22Rv1 (cell line): Measurements from ENCODE around the gene CT83.
A peak's percentile ranks its signal among the peaks of the same experiment; 100 is the strongest.

Source experiments
- H3K27ac ChIP-seq: fragments of 450-650 bp; 2 replicates; pipeline ENCODE4 v1.5.1; 2017
- ZFX ChIP-seq: fragments of 450-650 bp; IDR thresholded peaks from 2 replicates; pipeline ENCODE4 v1.6.1; 2017; ENCODE audit warnings: antibody characterized with exemption, borderline replicate concordance
- TF ChIP-seq, protein P1 (sequence below): fragments of 450-650 bp; IDR thresholded peaks from 2 replicates; pipeline ENCODE4 v1.5.1; 2017; ENCODE audit warnings: mild to moderate bottlenecking

CT83 gene, protein sequence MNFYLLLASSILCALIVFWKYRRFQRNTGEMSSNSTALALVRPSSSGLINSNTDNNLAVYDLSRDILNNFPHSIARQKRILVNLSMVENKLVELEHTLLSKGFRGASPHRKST

DNA sequence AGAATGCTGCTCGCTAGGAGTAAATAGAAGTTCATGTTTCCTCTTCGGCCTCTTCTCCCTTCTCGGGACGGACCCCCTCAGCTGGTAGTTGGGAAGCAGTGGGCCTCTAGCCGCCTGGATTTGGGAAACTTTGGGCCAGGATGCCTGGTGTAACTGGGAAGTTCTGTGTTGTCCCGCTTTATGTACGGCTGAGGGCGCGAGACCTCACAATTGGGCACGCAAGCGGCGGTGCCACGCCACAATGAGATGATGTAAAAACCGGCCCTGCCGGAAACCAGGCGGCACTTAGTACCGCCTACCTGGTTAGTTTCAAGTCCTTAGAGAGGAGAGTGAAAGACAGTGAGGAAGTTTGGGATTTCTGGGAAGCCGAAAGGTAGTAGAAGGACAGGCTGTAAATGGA, at the start of gene CT83:
Gene CT83, minus strand, starts transcription at position 155 of the 400 bp plus-strand sequence. Its CDS starts 120 bp downstream, at position 35.
- no peak within 1 kb of the TSS for H3K27ac ChIP-seq
- no peak for TF ChIP-seq ZFX
- TF ChIP-seq, protein P1, sequence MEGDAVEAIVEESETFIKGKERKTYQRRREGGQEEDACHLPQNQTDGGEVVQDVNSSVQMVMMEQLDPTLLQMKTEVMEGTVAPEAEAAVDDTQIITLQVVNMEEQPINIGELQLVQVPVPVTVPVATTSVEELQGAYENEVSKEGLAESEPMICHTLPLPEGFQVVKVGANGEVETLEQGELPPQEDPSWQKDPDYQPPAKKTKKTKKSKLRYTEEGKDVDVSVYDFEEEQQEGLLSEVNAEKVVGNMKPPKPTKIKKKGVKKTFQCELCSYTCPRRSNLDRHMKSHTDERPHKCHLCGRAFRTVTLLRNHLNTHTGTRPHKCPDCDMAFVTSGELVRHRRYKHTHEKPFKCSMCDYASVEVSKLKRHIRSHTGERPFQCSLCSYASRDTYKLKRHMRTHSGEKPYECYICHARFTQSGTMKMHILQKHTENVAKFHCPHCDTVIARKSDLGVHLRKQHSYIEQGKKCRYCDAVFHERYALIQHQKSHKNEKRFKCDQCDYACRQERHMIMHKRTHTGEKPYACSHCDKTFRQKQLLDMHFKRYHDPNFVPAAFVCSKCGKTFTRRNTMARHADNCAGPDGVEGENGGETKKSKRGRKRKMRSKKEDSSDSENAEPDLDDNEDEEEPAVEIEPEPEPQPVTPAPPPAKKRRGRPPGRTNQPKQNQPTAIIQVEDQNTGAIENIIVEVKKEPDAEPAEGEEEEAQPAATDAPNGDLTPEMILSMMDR: no peak

- H3K27ac ChIP-seq: no peak overlapping the region
- TF ChIP-seq ZFX: no peak
- TF ChIP-seq, protein P1: no peak
Measured at GRCh38 chrX:116499780-116500179, 37.0 kb upstream of the CT83 start.

GRCh38 chrX:116493271-116493670, 30.5 kb upstream of the CT83 start:
- TF ChIP-seq ZFX: no peak
- TF ChIP-seq, protein P1: no peak
- H3K27ac ChIP-seq: no peak overlapping the region

- TF ChIP-seq, protein P1: peak; percentile 41
- TF ChIP-seq ZFX: no peak
- H3K27ac ChIP-seq: no peak overlapping the region
Measured at GRCh38 chrX:116490104-116490503, 27.3 kb upstream of the CT83 start.

DNA sequence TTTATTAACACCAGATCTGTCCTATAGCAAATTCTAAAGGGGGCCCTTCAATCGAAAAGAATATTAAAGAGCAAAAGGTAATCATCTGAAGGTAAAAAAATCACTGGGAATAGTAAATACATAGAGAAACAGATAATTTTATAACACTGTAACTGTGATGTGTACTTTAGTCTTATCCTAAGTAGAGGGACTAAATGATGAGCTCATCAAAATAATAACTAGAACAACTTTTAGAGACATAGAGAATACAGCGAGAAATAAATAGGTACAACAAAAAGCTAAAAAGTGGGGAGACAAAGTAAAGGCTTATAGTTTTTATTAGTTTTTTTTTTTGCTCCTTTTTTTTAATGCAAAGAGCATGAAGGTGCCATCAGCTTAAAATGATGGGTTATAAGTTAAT, 17.3 kb upstream of the CT83 start:
- H3K27ac ChIP-seq: no peak overlapping the region
- TF ChIP-seq, protein P1: no peak
- TF ChIP-seq ZFX: no peak

DNA sequence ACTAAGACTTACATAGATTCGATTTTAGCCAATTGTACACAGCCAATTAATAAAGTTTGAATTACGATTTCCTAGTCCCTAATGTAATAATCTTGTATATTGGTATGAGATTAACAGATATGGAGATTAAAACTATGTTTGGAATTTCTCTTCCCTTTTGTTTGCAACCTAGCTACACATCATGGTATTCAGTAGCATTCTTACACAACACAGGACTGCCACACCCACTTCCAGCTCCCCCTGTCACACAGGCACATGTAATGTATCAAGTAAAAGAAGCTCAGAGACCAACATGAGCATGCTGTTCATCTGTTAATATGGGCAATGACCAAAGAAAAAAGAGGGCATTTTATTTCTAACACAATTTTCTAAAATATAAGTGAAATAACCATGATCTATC, 13.6 kb downstream of the CT83 start:
- TF ChIP-seq ZFX: no peak
- TF ChIP-seq, protein P1: no peak
- H3K27ac ChIP-seq: no peak overlapping the region

GRCh38 chrX:116436358-116436816, 26.4 kb downstream of the CT83 start, which contains the start of gene SLC6A14:
SLC6A14 (plus strand) TSS chrX:116436606; CDS start chrX:116436710, 104 bp downstream.
- no peak for TF ChIP-seq ZFX
- no peak within 1 kb of the TSS for H3K27ac ChIP-seq

DNA sequence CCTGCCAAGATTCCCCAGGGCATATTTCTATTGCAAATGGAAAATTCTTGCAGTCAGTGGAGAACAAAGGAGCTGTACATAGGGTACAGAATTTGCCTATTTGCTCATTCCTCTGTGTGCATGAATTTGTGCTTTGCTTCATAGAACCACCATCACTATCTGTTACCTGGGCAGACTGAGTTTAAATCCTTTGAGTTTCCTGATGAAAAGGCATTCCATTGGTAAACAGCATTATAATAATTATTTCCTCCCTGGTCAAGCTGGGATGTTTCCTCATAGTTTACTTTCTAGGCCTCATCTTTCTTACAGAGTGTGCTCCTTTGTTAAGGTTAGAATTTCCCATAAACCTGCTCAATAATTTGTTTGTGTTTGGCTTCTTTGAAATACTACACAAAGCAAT, 27.2 kb downstream of the CT83 start:
- H3K27ac ChIP-seq: no peak overlapping the region
- no peak for TF ChIP-seq ZFX
- TF ChIP-seq, protein P1: no peak
